ENCODE results near the gene AGPAT1. TPM values are rescaled to one million over a fixed set of nuclear protein-coding genes. Genes with fewer than 3 reads are reported as not detected.

Gene AGPAT1
- total and polyA plus RNA-seq, 8 donors: 55.5 to 78.4 (median 69.8) TPM

- Histone ChIP-seq H3K4me3 (no peak overlapping the region), H3K9me3 (no peaks in the 10 kb centered on the region), H3K4me1 (no peaks in the 10 kb centered on the region), H3K27me3 (peaks cover 0 to 4% of the 10 kb centered on the region in 2 donors), H3K36me3 (peaks cover 0 to 13% of the 10 kb centered on the region in 2 donors), H3K27ac (no peak overlapping the region)
- intact Hi-C loops (cut with DNase I): no loop called here
- DNase-seq (no peak), ATAC-seq (no peak)
- no peak for TF ChIP-seq CTCF (IDR thresholded peaks at IDR 0.05)
Measured at GRCh38 chr6:32208996-32209395, 33.1 kb upstream of the AGPAT1 start.

GRCh38 chr6:32204268-32204715, 28.4 kb upstream of the AGPAT1 start:
- ATAC-seq (no peak), DNase-seq (no peak)
- intact Hi-C loops (cut with DNase I): no loop called here
- no peak for TF ChIP-seq CTCF (IDR thresholded peaks at IDR 0.05)
- Histone ChIP-seq H3K36me3 (peaks cover 0 to 20% of the 10 kb centered on the region in 2 donors), H3K27ac (no peak overlapping the region), H3K9me3 (no peaks in the 10 kb centered on the region), H3K27me3 (peaks cover 0 to 25% of the 10 kb centered on the region in 2 donors), H3K4me1 (no peaks in the 10 kb centered on the region), H3K4me3 (no peak overlapping the region)

GRCh38 chr6:32203426-32204267, 27.8 kb upstream of the AGPAT1 start:
- H3K4me3 ChIP-seq: no peak overlapping the region
- H3K36me3 ChIP-seq: peaks cover 0 to 19% of the 10 kb centered on the region in 2 donors
- intact Hi-C loops (cut with DNase I): no loop called here
- DNase-seq: peak in 1 of 4 donors; percentile 46
- H3K4me1 ChIP-seq: no peaks in the 10 kb centered on the region
- ATAC-seq: no peak
- H3K27ac ChIP-seq: no peak overlapping the region
- no peak for TF ChIP-seq CTCF (IDR thresholded peaks at IDR 0.05)
- H3K27me3 ChIP-seq: peaks cover 0 to 25% of the 10 kb centered on the region in 2 donors
- no peaks in the 10 kb centered on the region for H3K9me3 ChIP-seq

- TF ChIP-seq CTCF (IDR thresholded peaks at IDR 0.05): no peak
- intact Hi-C loops (cut with DNase I): no loop called here
- Histone ChIP-seq H3K27me3 (peaks cover 0 to 25% of the 10 kb centered on the region in 2 donors), H3K4me1 (peaks cover 2 to 9% of the 10 kb centered on the region in 2 donors), H3K9me3 (no peaks in the 10 kb centered on the region), H3K4me3 (no peak overlapping the region), H3K36me3 (peaks cover 0 to 15% of the 10 kb centered on the region in 2 donors), H3K27ac (no peak overlapping the region)
- ATAC-seq (no peak), DNase-seq (no peak)
Measured at GRCh38 chr6:32202186-32202585, 26.3 kb upstream of the AGPAT1 start.

- Histone ChIP-seq H3K9me3 (no peaks in the 10 kb centered on the region), H3K36me3 (peaks cover 0 to 15% of the 10 kb centered on the region in 2 donors), H3K4me1 (peaks cover 9 to 19% of the 10 kb centered on the region in 2 donors), H3K27me3 (peaks cover 0 to 25% of the 10 kb centered on the region in 2 donors), H3K27ac (no peak overlapping the region), H3K4me3 (no peak overlapping the region)
- TF ChIP-seq CTCF (IDR thresholded peaks at IDR 0.05): no peak
- ATAC-seq: no peak
- no peak for DNase-seq
- intact Hi-C loops (cut with DNase I): no loop called here
Measured at GRCh38 chr6:32200711-32201475, 25.0 kb upstream of the AGPAT1 start.
